ENCODE measurements around the gene ASB15.

ASB15 gene

DNA sequence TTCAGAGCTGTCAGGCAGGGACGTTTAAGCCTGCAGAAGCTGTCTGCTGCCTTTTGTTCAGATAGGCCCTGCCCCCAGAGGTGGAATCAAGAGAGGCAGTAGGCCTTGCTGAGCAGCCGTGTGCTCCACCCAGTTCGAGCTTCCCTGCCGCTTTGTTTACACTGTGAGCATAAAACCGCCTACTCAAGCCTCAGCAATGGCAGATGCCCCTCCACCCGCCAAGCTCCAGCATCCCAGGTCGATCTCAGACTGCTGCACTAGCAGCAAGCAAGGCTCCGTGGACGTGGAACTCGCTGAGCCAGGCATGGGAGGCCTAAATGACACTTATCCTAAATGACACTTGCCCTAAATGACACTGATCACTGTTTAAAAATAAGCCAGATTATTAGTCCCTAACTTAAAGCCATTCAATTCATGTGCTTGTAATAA lies 6.8 kb upstream of the ASB15 start:
- in situ Hi-C loops (cut with MboI; ENCODE audit: low sequenced_read_pairs), result no loop called here

DNA sequence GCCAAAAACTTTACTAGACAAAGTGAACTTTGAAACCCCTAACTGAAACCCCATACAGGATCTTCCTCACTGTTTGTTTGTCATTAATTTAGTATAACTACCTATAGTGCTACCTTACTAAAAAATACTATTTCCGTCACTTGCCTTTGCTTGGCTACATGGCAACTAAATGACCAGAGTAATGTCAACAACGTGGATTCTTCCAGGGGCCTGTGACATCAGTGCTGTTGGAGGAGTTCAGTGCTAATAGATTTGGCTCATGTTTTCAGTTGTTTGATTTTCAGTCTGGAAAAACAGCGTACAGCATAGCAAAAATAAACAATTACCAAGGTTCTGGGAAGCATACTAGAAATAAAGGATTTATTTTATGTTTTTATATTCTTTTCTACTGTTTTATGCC lies 3.0 kb upstream of the ASB15 start:
- in situ Hi-C loops (cut with MboI; ENCODE audit: low sequenced_read_pairs), result no loop called here

DNA sequence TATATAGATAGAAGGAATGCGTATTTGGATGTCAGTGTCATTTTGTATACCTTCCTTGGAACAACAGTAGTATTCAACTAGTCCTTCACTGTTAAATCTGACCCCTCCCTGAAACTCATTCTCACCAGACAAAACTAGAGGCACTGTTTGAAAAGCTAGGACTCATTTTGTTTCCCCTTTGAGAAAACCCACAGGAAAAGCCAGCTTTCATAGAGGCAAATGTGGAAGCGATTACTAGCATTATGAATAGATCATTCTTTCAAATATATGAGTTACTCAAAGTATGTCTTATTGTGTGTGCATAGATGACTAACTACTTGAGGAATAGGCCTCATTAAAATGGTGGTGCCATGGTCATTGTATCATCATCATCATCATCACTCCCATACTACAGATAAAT lies 1.9 kb upstream of the ASB15 start:
- in situ Hi-C loops (cut with MboI; ENCODE audit: low sequenced_read_pairs), result no loop called here

DNA sequence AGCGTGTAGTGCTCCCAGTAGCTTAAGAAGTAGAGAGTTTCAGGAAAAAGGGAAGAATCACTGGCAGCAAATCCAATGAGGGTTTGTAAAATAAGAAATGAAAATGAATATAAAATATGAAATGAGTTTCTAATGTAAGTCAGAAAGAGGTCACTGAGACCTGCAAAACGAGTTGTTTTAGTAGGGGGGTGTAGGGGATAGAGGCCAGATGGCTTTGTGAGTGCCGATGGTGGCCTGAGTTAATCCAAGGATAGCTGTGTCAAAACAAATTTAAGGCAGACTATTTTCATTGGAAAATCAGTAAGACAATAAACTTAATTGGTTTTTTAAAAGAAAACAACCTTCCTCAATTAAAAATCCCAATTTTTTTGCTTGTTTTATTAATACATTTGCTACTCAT lies 745 bp upstream of the ASB15 start:
- in situ Hi-C loops (cut with MboI; ENCODE audit: low sequenced_read_pairs), result no loop called here

DNA sequence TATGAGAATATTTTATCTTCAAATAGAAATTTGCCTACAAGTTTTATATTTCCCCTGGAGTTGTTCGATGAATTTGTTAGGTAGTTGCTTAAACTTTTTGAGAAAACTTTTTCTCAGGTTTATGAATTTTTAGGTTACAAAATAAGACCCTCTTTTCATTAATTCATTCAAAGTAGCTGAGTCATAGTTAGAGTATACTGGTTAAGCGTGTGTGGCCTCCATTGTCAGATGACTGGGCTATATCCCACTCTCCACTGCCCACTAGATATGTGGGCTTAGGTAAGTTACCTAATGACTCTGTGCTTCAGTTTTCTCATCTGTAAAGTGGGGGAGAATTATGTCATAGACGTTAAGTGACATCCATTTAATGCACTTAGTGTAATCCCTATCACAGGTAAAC lies 1.0 kb downstream of the ASB15 start:
- in situ Hi-C loops (cut with MboI; ENCODE audit: low sequenced_read_pairs), result no loop called here

DNA sequence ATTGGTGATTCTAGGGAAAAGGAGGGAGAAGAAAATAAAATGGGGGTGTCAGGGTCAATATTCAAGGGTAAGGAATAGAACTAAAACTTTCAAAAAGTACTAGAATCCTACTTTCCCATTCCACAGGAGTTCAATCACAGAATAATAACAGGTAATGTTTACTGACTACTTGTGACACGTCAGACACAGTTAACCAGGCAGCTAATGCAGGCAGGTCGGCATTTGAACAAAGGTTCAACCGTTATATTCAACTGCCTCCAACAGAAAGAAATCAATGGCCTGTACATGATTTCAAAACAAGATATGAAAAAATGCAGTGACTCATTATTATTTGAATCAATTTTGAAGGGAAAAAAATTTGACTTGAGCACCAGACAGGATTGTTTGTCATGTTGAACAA lies 3.1 kb downstream of the ASB15 start:
- in situ Hi-C loops (cut with MboI; ENCODE audit: low sequenced_read_pairs), result no loop called here

- in situ Hi-C loops (cut with MboI; ENCODE audit: low sequenced_read_pairs), result no loop called here
These were observed 5.9 kb downstream of the ASB15 start for GRCh38 chr7:123607423-123607975.

DNA sequence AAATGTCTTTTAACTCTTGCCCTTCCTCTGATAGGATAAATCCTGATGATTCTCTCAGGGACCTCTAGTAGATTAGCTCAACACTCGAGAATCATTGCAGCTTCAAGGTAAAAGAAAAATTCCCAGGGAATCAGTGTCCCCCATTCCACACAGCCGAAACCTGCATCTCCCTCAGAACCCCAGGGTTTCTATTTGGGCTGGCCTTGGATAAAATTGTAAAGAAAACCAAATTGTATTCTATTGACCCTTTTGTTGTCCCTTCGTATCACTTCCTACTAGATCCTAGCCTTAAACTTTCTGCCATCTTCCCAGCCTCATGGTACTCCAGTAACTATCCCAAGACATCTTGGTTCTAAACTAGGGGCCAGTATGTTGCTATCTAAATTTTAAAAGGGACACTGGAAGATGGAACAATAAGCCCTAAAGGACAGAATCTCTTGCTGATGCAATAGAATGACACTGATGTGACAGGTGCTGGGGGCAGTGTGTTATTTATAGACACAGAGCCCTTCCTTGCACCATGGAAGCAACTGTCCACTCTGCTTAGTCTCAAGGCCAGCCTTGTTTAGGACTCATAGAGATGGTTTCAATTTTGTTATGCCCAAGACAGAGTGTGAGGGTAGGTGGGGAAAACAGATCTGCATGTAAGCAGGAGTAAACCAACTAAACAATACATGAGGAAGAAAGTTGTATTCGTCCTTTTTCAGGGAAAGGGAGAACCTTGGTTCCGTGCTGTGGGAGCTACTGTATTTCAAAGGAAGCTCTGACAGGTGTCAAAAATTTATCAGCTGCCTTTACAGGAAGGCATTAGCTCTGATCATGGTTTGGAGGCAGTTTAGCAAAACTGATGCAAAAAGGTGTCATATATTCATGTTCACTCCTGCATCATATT lies 7.6 kb downstream of the ASB15 start:
- in situ Hi-C loops (cut with MboI; ENCODE audit: low sequenced_read_pairs), result no loop called here

- in situ Hi-C loops (cut with MboI; ENCODE audit: low sequenced_read_pairs), result no loop called here
These were observed 8.2 kb downstream of the ASB15 start for GRCh38 chr7:123609883-123610239.

- in situ Hi-C loops (cut with MboI; ENCODE audit: low sequenced_read_pairs), result no loop called here
These were observed 10.4 kb downstream of the ASB15 start for GRCh38 chr7:123612024-123612423.

- in situ Hi-C loops (cut with MboI; ENCODE audit: low sequenced_read_pairs), result no loop called here
These were observed 13.7 kb downstream of the ASB15 start for GRCh38 chr7:123615344-123615743.

- in situ Hi-C loops (cut with MboI; ENCODE audit: low sequenced_read_pairs), result no loop called here
These were observed 14.6 kb downstream of the ASB15 start for GRCh38 chr7:123616223-123616622.

GRCh38 chr7:123621707-123622106 lies 20.1 kb downstream of the ASB15 start:
- in situ Hi-C loops (cut with MboI; ENCODE audit: low sequenced_read_pairs), result no loop called here

GRCh38 chr7:123622660-123623386 lies 21.2 kb downstream of the ASB15 start:
- in situ Hi-C loops (cut with MboI; ENCODE audit: low sequenced_read_pairs), result no loop called here

GRCh38 chr7:123624527-123625183 lies 23.0 kb downstream of the ASB15 start:
- in situ Hi-C loops (cut with MboI; ENCODE audit: low sequenced_read_pairs), result no loop called here

DNA sequence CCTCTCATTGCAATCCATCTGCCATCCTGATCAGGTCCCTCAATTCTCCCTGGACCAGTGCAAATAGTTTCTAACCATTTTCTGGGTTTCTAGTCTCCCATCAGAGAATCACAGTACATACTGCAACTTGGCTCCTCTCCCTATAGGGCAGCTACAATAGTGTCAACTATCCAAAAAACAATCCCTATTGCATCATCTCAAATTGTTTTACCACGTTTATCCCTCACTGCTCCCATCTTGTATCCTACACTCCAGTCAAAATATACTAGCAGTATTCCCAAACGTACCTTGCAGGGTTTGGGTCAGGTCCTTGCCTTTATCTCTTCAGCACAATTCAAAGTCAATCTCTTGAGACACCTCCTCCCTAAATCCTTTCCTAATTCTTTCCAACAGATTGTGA lies 23.6 kb downstream of the ASB15 start:
- in situ Hi-C loops (cut with MboI; ENCODE audit: low sequenced_read_pairs), result no loop called here

DNA sequence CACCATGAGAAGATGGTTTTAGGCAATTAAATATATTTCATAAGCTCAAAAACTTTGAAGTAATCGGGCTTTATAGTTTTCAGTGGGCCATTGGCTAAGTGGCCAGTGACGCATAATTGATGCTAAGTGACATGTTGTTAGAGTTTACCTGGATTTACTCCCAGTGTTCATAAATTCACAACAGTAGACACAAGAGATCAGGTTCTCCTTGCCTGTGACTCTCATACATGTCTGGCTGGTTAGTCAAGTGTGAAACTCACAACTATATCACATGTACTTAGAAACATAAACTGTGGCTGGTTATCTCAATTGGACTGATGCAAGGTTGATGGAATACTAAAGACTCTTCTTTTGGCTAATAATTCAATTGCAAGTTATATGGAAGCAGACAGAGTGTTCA lies 26.2 kb downstream of the ASB15 start:
- in situ Hi-C loops (cut with MboI; ENCODE audit: low sequenced_read_pairs), result no loop called here

DNA sequence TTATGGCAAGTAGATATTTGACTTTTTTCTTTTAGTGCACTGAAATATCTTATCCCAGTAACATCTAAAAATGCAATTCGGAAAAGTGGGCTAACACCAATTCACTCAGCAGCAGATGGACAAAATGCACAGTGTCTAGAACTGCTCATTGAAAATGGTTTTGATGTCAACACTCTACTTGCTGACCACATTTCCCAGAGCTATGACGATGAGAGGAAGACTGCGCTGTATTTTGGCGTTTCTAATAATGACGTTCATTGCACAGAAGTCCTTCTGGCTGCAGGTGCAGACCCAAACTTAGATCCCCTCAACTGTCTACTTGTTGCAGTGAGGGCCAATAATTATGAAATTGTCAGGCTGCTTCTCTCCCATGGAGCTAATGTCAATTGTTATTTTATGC lies 27.2 kb downstream of the ASB15 start:
- in situ Hi-C loops (cut with MboI; ENCODE audit: low sequenced_read_pairs), result no loop called here

DNA sequence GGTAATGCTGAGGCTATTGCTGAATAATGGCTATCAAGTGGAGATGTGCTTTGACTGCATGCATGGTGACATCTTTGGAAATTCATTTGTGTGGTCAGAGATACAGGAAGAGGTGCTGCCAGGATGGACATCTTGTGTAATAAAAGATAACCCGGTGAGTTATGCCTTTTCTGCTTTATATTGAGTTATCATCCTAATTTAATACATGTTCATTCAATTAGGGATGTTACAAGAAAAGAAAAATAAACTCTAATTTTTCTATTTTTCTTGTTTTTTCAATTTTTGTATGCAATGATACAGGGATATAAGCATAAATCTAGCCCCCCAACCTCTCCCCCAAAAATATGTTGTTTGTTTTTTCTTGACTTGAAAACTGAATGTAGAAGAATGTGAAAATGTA lies 27.7 kb downstream of the ASB15 start:
- in situ Hi-C loops (cut with MboI; ENCODE audit: low sequenced_read_pairs), result no loop called here

- in situ Hi-C loops (cut with MboI; ENCODE audit: low sequenced_read_pairs), result no loop called here
These were observed 31.2 kb downstream of the ASB15 start for GRCh38 chr7:123632808-123633207.

- in situ Hi-C loops (cut with MboI; ENCODE audit: low sequenced_read_pairs), result no loop called here
These were observed 31.9 kb downstream of the ASB15 start for GRCh38 chr7:123633553-123633952.
